HUES6 (cell line): ENCODE data around the gene SNF8.
"Not testable (repeated sequence)": the region's sequence is repeated elsewhere in the genome, so short reads cannot be mapped to it uniquely, and the experiment has no call there.

ENCODE experiments used
- H3K27ac ChIP-seq: 2 replicates; pipeline ENCODE4 v1.7.0; 2013; ENCODE audit warnings: low read depth, mild to moderate bottlenecking, low read length, inconsistent platforms
- H3K27me3 ChIP-seq: 2 replicates; pipeline ENCODE4 v1.6.1; 2013; ENCODE audit warnings: low read length; ENCODE audit not compliant: control insufficient read depth, insufficient read depth
- H3K36me3 ChIP-seq: 2 replicates; pipeline ENCODE4 v1.6.1; 2013; ENCODE audit warnings: low read length; ENCODE audit not compliant: control insufficient read depth, insufficient read depth
- H3K4me1 ChIP-seq: 2 replicates; pipeline ENCODE4 v1.6.1; 2013; ENCODE audit warnings: low read length; ENCODE audit not compliant: control insufficient read depth, insufficient read depth
- H3K4me3 ChIP-seq: 2 replicates; pipeline ENCODE4 v1.5.1; 2013; ENCODE audit warnings: low read depth, low read length
- H3K9ac ChIP-seq: one replicate; pipeline ENCODE4 v1.6.1; 2013; ENCODE audit warnings: mild to moderate bottlenecking, low read length
- H3K9me3 ChIP-seq: 2 replicates; pipeline ENCODE4 v1.6.1; 2013; ENCODE audit warnings: low read depth, low read length; ENCODE audit not compliant: control insufficient read depth, insufficient read depth

Gene SNF8

DNA sequence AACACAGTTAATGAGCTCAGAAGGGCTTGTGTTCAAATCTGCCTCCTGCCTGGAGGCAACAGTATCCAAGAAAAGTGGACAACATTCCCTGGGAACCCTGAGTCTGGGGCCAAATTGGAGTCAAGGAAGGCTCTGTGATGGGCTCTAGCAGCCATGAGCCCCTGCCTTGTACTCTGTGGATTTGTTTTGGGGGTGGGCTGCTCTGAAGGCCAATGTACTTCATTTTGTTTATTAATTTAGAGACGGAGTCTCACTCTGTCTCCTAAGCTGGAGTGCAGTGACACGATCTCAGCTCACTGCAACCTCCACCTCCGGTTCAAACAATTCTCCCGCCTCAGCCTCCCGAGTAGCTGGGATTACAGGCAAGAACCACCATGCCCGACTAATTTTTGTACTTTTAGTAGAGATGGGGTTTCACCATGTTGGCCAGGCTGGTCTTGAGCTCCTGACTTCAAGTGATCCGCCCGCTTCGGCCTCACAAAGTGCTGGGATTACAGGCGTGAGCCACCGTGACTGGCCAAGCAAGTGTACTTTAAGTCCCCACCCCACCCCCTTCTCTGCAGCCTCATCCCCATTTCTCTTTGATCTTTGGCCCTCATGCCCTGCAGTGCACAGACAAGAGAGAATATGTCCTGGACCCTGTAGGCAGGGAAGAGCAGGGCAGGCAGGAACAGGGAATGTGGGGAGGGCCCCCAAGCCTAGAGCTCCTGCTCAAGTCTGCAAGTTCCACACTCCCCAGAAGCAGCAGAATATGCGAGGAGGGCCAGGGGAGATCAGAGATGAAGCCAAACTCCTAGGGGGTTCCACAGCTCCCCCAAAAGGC is 26.4 kb upstream of the SNF8 start:
- Histone ChIP-seq H3K9me3 (no peaks in the 10 kb centered on the region), H3K27ac (peak overlapping the region; percentile 67; the same call in 1 of the 2 replicates), H3K4me3 (peak overlapping the region; percentile 6; the same call in 1 of the 2 replicates), H3K27me3 (no peaks in the 10 kb centered on the region), H3K4me1 (peaks cover 31% of the 10 kb centered on the region), H3K9ac (peak overlapping the region; percentile 78), H3K36me3 (no peaks in the 10 kb centered on the region)

DNA sequence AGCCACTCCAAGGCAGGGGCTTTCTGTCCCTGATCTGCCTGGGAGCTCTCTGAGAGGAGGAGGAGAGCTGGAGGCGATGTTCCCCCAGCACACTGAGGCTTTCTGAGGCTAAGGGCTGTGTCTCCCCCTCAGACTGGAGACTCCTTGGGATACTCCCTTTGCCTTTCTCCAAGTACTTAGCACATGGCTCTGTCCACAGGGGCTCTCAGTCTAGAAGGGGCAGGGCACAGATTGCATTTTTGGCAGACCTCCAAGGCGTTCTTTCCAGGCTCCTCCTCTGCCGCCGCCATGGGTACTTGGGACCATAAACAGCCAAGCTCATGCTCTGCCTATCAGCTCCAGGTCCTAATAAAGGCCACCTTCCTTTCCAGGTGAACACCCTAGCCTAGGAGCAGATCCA is 25.6 kb upstream of the SNF8 start:
- Histone ChIP-seq H3K4me1 (peaks cover 31% of the 10 kb centered on the region), H3K9ac (no peak overlapping the region), H3K27ac (no peak overlapping the region; the same call in 1 of the 2 replicates), H3K36me3 (no peaks in the 10 kb centered on the region), H3K9me3 (no peaks in the 10 kb centered on the region), H3K27me3 (no peaks in the 10 kb centered on the region), H3K4me3 (no peak overlapping the region)

DNA sequence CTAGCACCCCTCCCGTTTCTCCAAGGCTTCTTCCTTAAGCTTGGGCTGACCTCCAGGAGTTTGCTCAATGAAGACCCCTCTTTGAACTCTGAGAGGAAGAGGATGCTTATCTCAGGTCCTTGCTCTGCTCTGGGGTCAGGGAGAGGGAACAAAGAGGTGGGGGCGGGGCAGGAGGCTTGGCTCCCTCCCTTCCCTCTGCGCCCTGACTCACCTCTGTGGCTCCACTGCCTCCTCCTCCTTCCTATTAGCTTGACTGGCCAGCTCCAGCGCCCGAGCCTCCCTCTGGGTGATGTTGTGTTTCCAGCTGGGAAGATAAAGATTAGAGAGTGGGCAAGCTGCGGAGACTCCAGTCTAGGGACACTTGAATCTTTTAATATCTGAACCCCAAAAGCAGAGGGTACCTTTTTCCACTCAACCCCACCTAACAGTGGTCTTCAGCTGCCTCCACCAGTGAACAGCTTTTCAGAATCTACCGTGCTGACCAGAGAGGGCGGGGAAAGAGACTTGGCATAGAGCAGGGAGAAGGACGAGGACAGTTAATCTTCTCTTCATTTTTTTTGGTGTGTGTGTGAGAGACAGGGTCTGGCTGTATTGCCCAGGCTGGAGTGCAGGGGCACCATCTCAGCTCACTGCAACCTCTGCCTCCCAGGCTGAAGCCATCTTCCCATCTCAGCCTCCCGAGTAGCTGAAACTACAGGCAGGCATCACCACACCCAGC is 17.0 kb upstream of the SNF8 start:
- Histone ChIP-seq H3K27me3 (no peaks in the 10 kb centered on the region), H3K9me3 (no peaks in the 10 kb centered on the region), H3K36me3 (no peaks in the 10 kb centered on the region), H3K9ac (no peak overlapping the region), H3K4me1 (peaks cover 28% of the 10 kb centered on the region), H3K4me3 (peak overlapping the region; percentile 32), H3K27ac (no peak overlapping the region)

DNA sequence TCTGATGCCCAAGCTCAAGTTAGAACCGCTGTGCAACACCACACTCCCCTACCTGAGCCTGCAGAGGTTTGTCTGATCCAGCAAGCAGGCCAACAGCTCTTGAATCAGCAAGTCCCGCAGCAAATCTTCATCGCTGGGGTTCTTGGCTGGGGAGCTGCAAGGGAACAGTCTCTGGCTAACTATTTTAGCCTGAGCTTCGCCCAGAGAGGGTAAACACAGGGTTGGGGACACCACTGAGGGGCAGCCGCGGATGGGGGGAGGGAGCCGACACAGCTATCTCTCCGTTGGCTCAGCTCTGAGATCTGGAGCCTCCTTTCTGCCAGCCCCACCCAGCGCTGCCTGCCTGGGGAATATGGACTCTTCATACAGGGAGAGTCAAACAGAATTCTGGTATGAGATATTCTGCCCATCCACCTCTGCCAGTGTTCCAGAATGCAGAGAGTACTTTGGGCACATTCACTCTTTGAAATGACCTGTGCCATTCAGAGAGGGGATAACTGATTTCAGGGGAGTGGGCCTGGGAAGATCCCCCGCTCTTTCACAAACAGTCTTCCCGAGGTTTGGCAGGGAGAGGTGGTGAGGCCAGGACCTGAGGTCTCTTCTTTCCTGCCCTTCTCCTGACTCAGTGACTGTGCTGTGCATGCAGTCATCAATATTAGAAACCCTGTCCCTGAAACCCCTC is 16.3 kb upstream of the SNF8 start:
- Histone ChIP-seq H3K9me3 (no peaks in the 10 kb centered on the region), H3K4me3 (peak overlapping the region; percentile 32), H3K4me1 (peaks cover 28% of the 10 kb centered on the region), H3K27me3 (no peaks in the 10 kb centered on the region), H3K36me3 (no peaks in the 10 kb centered on the region), H3K9ac (no peak overlapping the region), H3K27ac (no peak overlapping the region)

DNA sequence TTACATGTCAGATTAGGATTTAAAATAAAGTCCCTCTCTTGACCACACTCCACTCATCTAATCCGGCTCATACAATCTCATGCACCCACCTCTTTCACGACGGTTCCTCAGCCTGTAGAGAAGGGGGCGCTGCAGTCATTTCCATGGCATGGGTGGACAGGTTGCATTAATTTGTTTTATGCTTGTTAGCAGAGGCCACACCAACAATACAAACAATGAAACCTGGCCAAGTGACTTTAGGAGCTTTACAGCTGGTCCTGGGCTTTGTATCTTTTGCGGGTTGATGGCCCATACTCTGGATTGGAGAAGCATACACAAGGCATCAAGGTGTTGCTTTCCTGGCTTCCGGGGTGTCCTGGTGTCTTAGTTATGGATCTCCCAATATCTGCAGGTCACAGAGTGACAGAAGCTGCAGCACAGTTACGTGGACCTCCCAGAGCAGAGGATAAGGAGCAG is 9.7 kb upstream of the SNF8 start:
- Histone ChIP-seq H3K4me3 (no peak overlapping the region), H3K4me1 (peaks cover 5% of the 10 kb centered on the region), H3K27me3 (no peaks in the 10 kb centered on the region), H3K9ac (no peak overlapping the region), H3K9me3 (no peaks in the 10 kb centered on the region), H3K36me3 (no peaks in the 10 kb centered on the region), H3K27ac (no peak overlapping the region)

DNA sequence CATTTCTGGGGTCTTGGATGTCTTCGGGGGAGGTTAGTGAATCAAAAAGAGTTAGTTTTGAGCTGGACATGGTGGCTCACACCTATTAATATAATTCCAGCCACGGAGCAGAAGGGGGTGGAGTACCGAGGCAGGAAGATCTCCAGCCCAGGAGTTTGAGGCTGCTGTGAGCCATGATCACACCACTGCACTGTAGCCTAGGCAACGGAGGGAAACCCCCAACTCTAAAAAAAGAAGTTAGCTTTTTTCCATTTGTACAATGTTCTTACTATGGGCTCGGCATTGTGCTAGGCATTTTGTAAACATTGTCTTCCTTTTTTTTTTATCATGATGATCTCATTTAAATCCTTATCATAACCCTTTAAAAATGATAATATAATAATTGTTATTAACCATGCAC is 8.3 kb upstream of the SNF8 start:
- peaks cover 4% of the 10 kb centered on the region for H3K4me1 ChIP-seq
- no peaks in the 10 kb centered on the region for H3K36me3 ChIP-seq
- no peak overlapping the region for H3K4me3 ChIP-seq
- H3K27me3 ChIP-seq: no peaks in the 10 kb centered on the region
- no peak overlapping the region for H3K27ac ChIP-seq
- H3K9me3 ChIP-seq: no peaks in the 10 kb centered on the region
- no peak overlapping the region for H3K9ac ChIP-seq

DNA sequence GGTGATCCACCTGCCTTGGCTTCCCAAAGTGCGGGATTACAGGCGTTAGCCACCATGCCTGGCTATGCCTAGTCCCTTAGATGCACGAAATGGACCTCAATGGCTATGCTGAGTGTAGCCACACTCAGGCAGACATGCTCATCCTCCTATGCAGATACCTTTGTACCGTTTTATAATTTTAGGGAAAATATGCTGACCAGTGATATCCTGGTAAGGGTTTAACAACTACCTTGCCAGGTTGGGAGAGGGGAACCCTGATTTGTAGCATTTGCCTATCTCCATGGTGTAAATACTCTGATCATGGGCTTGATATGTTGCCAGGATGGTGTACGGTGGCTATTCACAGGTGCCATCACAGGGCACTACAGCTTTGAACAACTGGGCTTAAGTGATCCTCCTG is 6.9 kb upstream of the SNF8 start:
- Histone ChIP-seq H3K9me3 (no peaks in the 10 kb centered on the region), H3K4me1 (peaks cover 4% of the 10 kb centered on the region), H3K4me3 (no peak overlapping the region), H3K9ac (no peak overlapping the region), H3K27me3 (no peaks in the 10 kb centered on the region), H3K27ac (no peak overlapping the region), H3K36me3 (no peaks in the 10 kb centered on the region)

DNA sequence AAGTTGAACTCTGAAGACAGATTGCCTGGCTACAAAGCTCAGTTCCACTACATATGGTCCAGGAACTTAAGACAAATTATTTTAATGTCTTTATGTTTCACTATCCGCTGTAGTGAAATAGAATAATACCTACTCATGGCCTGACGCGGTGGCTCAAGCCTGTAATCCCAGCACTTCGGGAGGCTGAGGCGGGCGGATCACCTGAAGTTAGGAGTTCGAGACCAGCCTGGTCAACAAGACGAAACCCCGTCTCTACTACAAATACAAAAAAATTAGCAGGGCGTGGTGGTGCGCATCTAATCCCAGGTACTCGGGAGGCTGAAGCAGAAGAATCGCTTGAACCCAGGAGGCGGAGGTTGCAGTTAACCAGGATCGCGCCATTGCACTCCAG is 614 bp upstream of the SNF8 start:
- H3K36me3 ChIP-seq: peaks cover 14% of the 10 kb centered on the region
- H3K27ac ChIP-seq: peak overlapping the region; percentile 78
- peak overlapping the region; percentile 90 for H3K9ac ChIP-seq
- H3K27me3 ChIP-seq, H3K9me3 ChIP-seq, H3K4me1 ChIP-seq: not testable (repeated sequence)
- H3K4me3 ChIP-seq: peak overlapping the region; percentile 91

DNA sequence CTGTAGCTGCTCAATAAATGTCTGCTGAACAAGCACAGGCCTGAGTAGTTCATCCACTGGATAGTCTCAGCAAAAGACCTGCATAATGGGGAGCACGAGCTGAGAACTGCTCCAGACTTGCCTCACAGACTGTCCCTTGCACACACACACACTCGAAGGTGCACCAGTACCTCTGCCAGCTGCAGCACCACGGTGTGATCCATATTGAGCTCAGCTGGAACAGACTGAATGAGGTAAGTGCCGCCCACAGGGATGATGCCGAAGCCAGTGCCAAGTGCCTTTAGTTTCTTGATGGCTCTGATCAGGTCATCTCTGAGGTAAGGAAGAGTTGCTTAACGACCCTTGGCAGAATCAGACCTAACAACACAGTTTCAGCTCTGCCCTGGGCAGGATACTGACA is 11.6 kb downstream of the SNF8 start:
- Histone ChIP-seq H3K27me3 (no peaks in the 10 kb centered on the region), H3K4me3 (no peak overlapping the region), H3K36me3 (peaks cover 91% of the 10 kb centered on the region), H3K9me3 (no peaks in the 10 kb centered on the region), H3K9ac (no peak overlapping the region), H3K4me1 (no peaks in the 10 kb centered on the region), H3K27ac (no peak overlapping the region)

DNA sequence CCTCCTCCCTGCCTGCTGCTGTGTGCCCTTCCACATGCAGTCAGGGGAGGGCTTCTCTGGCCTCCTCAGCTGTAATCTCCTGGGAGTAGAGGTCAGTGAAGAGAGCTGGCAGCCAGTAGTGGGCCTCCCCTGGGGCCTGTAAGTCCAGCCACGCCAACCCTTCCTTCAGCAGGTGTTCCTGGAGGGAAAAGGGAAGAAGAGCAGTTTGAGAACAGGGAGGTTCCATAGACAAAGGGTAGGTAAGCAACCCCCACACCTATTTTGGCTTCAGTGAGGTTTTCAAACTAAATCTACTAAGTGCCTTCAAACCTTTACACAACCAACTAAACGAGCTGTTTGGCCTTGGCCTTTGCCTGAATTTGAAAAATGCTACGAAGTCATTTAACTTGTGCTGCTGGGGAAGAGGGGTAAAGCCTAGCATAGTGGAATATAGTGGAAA is 14.2 kb downstream of the SNF8 start:
- Histone ChIP-seq H3K27ac (no peak overlapping the region), H3K4me3 (no peak overlapping the region), H3K9ac (no peak overlapping the region), H3K9me3 (no peaks in the 10 kb centered on the region), H3K4me1 (no peaks in the 10 kb centered on the region), H3K27me3 (no peaks in the 10 kb centered on the region), H3K36me3 (peaks cover 96% of the 10 kb centered on the region)

DNA sequence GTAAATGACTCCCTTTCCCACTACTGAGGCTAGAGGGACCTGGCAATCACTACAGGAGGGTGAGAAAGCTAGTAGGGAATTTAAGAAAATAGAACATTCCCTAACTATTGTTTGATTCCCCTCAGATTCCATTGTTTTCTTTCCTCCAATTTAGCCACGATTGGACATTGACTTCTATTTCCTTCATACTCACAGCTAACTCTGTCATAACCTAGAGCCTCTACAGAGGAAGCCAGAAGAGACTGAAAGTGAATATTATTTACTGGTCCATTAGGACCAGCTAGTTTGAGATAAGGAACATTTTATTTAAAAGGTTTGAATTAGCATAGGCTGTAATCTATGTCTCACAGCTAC is 14.9 kb downstream of the SNF8 start:
- no peaks in the 10 kb centered on the region for H3K27me3 ChIP-seq
- H3K9me3 ChIP-seq: no peaks in the 10 kb centered on the region
- no peak overlapping the region for H3K9ac ChIP-seq
- no peaks in the 10 kb centered on the region for H3K4me1 ChIP-seq
- no peak overlapping the region for H3K27ac ChIP-seq
- H3K4me3 ChIP-seq: no peak overlapping the region
- peaks cover 100% of the 10 kb centered on the region for H3K36me3 ChIP-seq
